Mammary epithelial cell (primary cell): ENCODE results near the gene STK38.

Experiments used
- CTCF ChIP-seq, 2 donors: IDR thresholded peaks in 1 of 2; conservative IDR thresholded peaks in 1 of 2; 2 replicates each; pipeline ENCODE4 v1.5.1; 2011 to 2012; ENCODE audit warnings: inconsistent platforms in 2 of 2, low read length in 2 of 2, mild to moderate bottlenecking in 2 of 2, control low read depth in 1 of 2, low read depth in 1 of 2; ENCODE audit not compliant: insufficient read depth in 1 of 2; ENCODE audit errors: extremely low read depth in 1 of 2
- EZH2 ChIP-seq: IDR thresholded peaks from 2 replicates; pipeline ENCODE4 v1.6.1; 2012; ENCODE audit warnings: low read length, inconsistent platforms, borderline replicate concordance

- TF ChIP-seq EZH2 = no peak
- TF ChIP-seq CTCF (conservative IDR thresholded peaks at IDR 0.05 in 1 of 2, IDR thresholded peaks at IDR 0.05 in 1 of 2; ENCODE audit: extremely low read depth in 1 of 2, insufficient read depth in 1 of 2, low read depth in 1 of 2, low read length in 2 of 2) = no peak
Observed at GRCh38 chr6:36577301-36577700, 30.0 kb upstream of the STK38 start.
